Nephron progenitor cell (in vitro differentiated cells): ENCODE measurements around the gene ATP10B.

Experiments used
- DNase-seq: peaks from one replicate; pipeline ENCODE4 v3.0.0; 2021
- H3K27ac Mint-ChIP-seq: 2 replicates; pipeline ENCODE4 v1.8.0; 2021; ENCODE audit warnings: mild to moderate bottlenecking, moderate library complexity, mixed read lengths
- H3K27me3 Mint-ChIP-seq: 2 replicates; pipeline ENCODE4 v1.8.0; 2021; ENCODE audit warnings: mild to moderate bottlenecking, low read depth, mixed read lengths; ENCODE audit not compliant: poor library complexity
- H3K36me3 Mint-ChIP-seq: 2 replicates; pipeline ENCODE4 v1.8.0; 2021; ENCODE audit warnings: low read depth, mixed read lengths
- H3K4me1 Mint-ChIP-seq: 2 replicates; pipeline ENCODE4 v1.8.0; 2021; ENCODE audit warnings: mixed read lengths
- H3K4me3 Mint-ChIP-seq: 2 replicates; pipeline ENCODE4 v1.8.0; 2021; ENCODE audit warnings: mild to moderate bottlenecking, moderate library complexity, mixed read lengths
- H3K9me3 Mint-ChIP-seq: 2 replicates; pipeline ENCODE4 v1.8.0; 2021; ENCODE audit warnings: mild to moderate bottlenecking, moderate library complexity, mixed read lengths
- CTCF ChIP-seq: fragments of 200-600 bp; sonication (generic); IDR thresholded peaks from 2 replicates; pipeline ENCODE4 v1.5.0; 2021; ENCODE audit warnings: antibody characterized with exemption

The ATP10B gene

GRCh38 chr5:160869989-160870521, 18.0 kb upstream of the ATP10B start:
- H3K4me1 Mint-ChIP-seq: peaks cover 32% of the 10 kb centered on the region
- TF ChIP-seq CTCF: no peak
- no peak for DNase-seq
- H3K4me3 Mint-ChIP-seq: no peak overlapping the region
- no peak overlapping the region for H3K27ac Mint-ChIP-seq
- H3K27me3 Mint-ChIP-seq: peaks cover 3% of the 10 kb centered on the region
- peaks cover 14% of the 10 kb centered on the region for H3K9me3 Mint-ChIP-seq
- peaks cover 10% of the 10 kb centered on the region for H3K36me3 Mint-ChIP-seq

GRCh38 chr5:160867976-160868375, 16.0 kb upstream of the ATP10B start:
- Mint-ChIP-seq H3K4me1 (peaks cover 24% of the 10 kb centered on the region), H3K27ac (no peak overlapping the region), H3K27me3 (peaks cover 4% of the 10 kb centered on the region), H3K9me3 (peaks cover 19% of the 10 kb centered on the region), H3K4me3 (no peak overlapping the region), H3K36me3 (peaks cover 8% of the 10 kb centered on the region)
- no peak for DNase-seq
- no peak for TF ChIP-seq CTCF

- Mint-ChIP-seq H3K4me3 (no peak overlapping the region), H3K36me3 (no peaks in the 10 kb centered on the region), H3K27ac (no peak overlapping the region), H3K4me1 (no peaks in the 10 kb centered on the region), H3K9me3 (no peaks in the 10 kb centered on the region), H3K27me3 (no peaks in the 10 kb centered on the region)
- no peak for DNase-seq
- no peak for TF ChIP-seq CTCF
Observed at GRCh38 chr5:160851451-160851850, 560 bp downstream of the ATP10B start.

GRCh38 chr5:160850421-160850820, 1.6 kb downstream of the ATP10B start:
- H3K27ac Mint-ChIP-seq: no peak overlapping the region
- H3K36me3 Mint-ChIP-seq: no peaks in the 10 kb centered on the region
- H3K27me3 Mint-ChIP-seq: no peaks in the 10 kb centered on the region
- H3K4me1 Mint-ChIP-seq: no peaks in the 10 kb centered on the region
- no peaks in the 10 kb centered on the region for H3K9me3 Mint-ChIP-seq
- H3K4me3 Mint-ChIP-seq: no peak overlapping the region
- DNase-seq: no peak
- no peak for TF ChIP-seq CTCF

GRCh38 chr5:160847526-160848085, 4.4 kb downstream of the ATP10B start:
- TF ChIP-seq CTCF: no peak
- DNase-seq: no peak
- no peak overlapping the region for H3K4me3 Mint-ChIP-seq
- H3K36me3 Mint-ChIP-seq: no peaks in the 10 kb centered on the region
- no peak overlapping the region for H3K27ac Mint-ChIP-seq
- no peaks in the 10 kb centered on the region for H3K9me3 Mint-ChIP-seq
- H3K27me3 Mint-ChIP-seq: no peaks in the 10 kb centered on the region
- H3K4me1 Mint-ChIP-seq: no peaks in the 10 kb centered on the region

- no peak for TF ChIP-seq CTCF
- no peaks in the 10 kb centered on the region for H3K36me3 Mint-ChIP-seq
- DNase-seq: no peak
- no peak overlapping the region for H3K4me3 Mint-ChIP-seq
- H3K4me1 Mint-ChIP-seq: no peaks in the 10 kb centered on the region
- no peaks in the 10 kb centered on the region for H3K27me3 Mint-ChIP-seq
- H3K27ac Mint-ChIP-seq: no peak overlapping the region
- H3K9me3 Mint-ChIP-seq: no peaks in the 10 kb centered on the region
Observed at GRCh38 chr5:160846642-160847041, 5.4 kb downstream of the ATP10B start.
